Progenitor cell of endocrine pancreas (in vitro differentiated cells): ENCODE measurements around the gene PARL. TPM values are rescaled to one million over a fixed set of nuclear protein-coding genes. Genes with fewer than 3 reads are reported as not detected.
"Not testable (repeated sequence)": the region's sequence is repeated elsewhere in the genome, so short reads cannot be mapped to it uniquely, and the experiment has no call there.

Experiments used
- DNase-seq: peaks from one replicate; pipeline ENCODE4 v3.0.0; 2021; ENCODE audit warnings: low spot score; ENCODE audit not compliant: unreplicated experiment
- H3K27ac Mint-ChIP-seq: 2 replicates; pipeline ENCODE4 v1.8.0; 2021; ENCODE audit warnings: mild to moderate bottlenecking, moderate library complexity, mixed read lengths
- H3K27me3 Mint-ChIP-seq: 2 replicates; pipeline ENCODE4 v1.8.0; 2021; ENCODE audit warnings: mixed read lengths
- H3K36me3 Mint-ChIP-seq: 2 replicates; pipeline ENCODE4 v1.8.0; 2022; ENCODE audit warnings: mixed read lengths; ENCODE audit not compliant: insufficient read depth
- H3K4me1 Mint-ChIP-seq: 2 replicates; pipeline ENCODE4 v1.8.0; 2021; ENCODE audit warnings: low read depth, mixed read lengths
- H3K4me3 Mint-ChIP-seq: 2 replicates; pipeline ENCODE4 v1.8.0; 2021; ENCODE audit warnings: low read depth, mild to moderate bottlenecking, moderate library complexity, mixed read lengths
- H3K9me3 Mint-ChIP-seq: 2 replicates; pipeline ENCODE4 v1.8.0; 2021; ENCODE audit warnings: low read depth, mixed read lengths
- total RNA-seq: library from RNA; stranded (reverse); gene quantifications from 2 replicates; pipeline ENCODE4 v1.2.1, GENCODE V29; 2021
- TF ChIP-seq, protein P1 (sequence below): fragments of 200-600 bp; sonication (generic); IDR thresholded peaks from one replicate; pipeline ENCODE4 v1.5.0; 2021; ENCODE audit warnings: antibody characterized with exemption, mild to moderate bottlenecking; ENCODE audit not compliant: unreplicated experiment

The PARL gene
- total RNA-seq, 1 donor from 2014 or later: 54.8 TPM

DNA sequence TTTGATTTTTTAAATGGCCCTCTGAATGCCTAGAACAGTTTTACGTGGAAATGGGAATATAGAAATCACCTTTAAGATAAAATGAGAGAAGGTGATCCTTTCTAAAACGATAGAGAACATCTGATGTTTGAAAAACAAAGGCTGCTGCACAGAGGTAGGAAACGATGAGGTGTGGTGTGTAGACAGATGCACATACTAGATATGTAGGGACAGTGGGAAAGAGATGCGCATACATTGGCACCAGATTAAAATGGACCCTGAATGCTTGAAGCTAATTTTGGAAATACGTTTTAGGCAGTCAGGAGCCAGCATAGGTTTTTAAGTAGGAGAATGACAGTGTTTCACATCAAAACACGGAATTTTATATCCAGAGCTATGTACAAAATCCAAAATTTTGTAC is 88.3 kb downstream of the PARL start:
- H3K36me3 Mint-ChIP-seq: peaks cover 30% of the 10 kb centered on the region
- H3K4me1 Mint-ChIP-seq: no peaks in the 10 kb centered on the region
- no peaks in the 10 kb centered on the region for H3K9me3 Mint-ChIP-seq
- no peak overlapping the region for H3K4me3 Mint-ChIP-seq
- DNase-seq: no peak
- TF ChIP-seq, protein P1, sequence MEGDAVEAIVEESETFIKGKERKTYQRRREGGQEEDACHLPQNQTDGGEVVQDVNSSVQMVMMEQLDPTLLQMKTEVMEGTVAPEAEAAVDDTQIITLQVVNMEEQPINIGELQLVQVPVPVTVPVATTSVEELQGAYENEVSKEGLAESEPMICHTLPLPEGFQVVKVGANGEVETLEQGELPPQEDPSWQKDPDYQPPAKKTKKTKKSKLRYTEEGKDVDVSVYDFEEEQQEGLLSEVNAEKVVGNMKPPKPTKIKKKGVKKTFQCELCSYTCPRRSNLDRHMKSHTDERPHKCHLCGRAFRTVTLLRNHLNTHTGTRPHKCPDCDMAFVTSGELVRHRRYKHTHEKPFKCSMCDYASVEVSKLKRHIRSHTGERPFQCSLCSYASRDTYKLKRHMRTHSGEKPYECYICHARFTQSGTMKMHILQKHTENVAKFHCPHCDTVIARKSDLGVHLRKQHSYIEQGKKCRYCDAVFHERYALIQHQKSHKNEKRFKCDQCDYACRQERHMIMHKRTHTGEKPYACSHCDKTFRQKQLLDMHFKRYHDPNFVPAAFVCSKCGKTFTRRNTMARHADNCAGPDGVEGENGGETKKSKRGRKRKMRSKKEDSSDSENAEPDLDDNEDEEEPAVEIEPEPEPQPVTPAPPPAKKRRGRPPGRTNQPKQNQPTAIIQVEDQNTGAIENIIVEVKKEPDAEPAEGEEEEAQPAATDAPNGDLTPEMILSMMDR: no peak
- no peak overlapping the region for H3K27ac Mint-ChIP-seq
- H3K27me3 Mint-ChIP-seq: no peaks in the 10 kb centered on the region

GRCh38 chr3:183794452-183794851 is 90.2 kb downstream of the PARL start:
- Mint-ChIP-seq H3K4me3 (no peak overlapping the region), H3K4me1 (no peaks in the 10 kb centered on the region), H3K9me3 (no peaks in the 10 kb centered on the region), H3K36me3 (peaks cover 37% of the 10 kb centered on the region), H3K27me3 (no peaks in the 10 kb centered on the region), H3K27ac (peak overlapping the region; percentile 55)
- TF ChIP-seq, protein P1: no peak
- DNase-seq: no peak

DNA sequence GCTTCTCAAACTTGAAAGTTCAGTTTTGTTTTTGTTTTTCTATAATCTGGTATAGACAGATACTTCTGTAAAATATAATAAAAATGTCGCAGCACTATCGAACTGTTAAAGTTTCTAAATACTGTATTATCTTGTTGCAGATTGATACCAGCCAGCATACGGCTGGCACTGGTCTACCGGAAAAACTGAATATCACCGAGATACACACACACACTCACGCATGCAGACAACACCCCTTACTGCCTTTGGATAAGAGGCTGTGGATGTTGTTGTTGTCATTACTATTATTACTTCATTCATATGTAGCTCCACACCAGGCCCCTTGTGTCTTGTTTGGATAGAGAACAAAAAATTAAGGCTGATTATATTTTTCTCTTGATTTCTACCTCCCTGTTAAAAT is 91.7 kb downstream of the PARL start:
- Mint-ChIP-seq H3K36me3 (peaks cover 29% of the 10 kb centered on the region), H3K4me3 (no peak overlapping the region), H3K9me3 (no peaks in the 10 kb centered on the region), H3K4me1 (no peaks in the 10 kb centered on the region), H3K27me3 (no peaks in the 10 kb centered on the region), H3K27ac (no peak overlapping the region)
- DNase-seq: no peak
- TF ChIP-seq, protein P1: no peak

DNA sequence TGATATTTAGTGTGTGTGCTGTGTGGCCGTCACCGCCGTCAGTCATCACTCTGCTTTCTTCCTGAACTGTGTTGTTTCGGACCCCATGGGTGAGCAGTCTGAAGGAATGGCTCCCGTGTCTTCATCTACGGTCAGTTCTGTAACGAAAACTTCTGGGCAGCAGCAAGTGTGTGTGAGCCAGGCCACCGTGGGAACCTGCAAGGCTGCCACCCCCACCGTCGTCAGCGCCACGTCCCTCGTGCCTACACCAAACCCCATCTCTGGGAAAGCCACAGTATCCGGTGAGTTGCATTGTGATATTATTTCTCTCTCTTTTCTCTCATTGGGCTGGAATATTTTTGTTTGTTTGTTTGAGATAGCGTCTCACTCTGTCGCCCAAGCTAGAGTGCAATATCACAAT is 94.0 kb downstream of the PARL start:
- TF ChIP-seq, protein P1: no peak
- DNase-seq: no peak
- Mint-ChIP-seq H3K4me3 (no peak overlapping the region), H3K27ac (no peak overlapping the region), H3K4me1 (no peaks in the 10 kb centered on the region), H3K27me3 (no peaks in the 10 kb centered on the region), H3K36me3 (peaks cover 35% of the 10 kb centered on the region), H3K9me3 (no peaks in the 10 kb centered on the region)

DNA sequence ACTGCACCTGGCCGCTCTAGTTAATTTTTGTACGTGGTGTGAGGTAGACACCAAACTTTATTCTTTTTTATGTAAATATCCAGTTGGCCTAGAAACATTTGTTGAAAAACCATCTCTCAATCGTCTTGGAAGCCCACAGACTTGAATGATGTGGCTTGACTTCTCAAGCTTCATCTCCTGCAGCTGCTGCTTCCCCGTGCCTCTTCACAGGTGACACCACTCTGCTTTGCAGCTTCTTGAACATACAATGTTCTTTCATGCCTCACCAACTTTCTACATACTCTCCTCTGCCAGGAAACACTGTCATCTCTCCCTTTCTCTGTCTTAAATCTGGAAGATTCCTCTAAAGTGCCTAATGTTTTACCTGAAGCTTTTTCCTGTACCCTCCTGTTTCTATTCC is 94.9 kb downstream of the PARL start:
- H3K27ac Mint-ChIP-seq: peak overlapping the region; percentile 11
- H3K4me1 Mint-ChIP-seq: no peaks in the 10 kb centered on the region
- TF ChIP-seq, protein P1: no peak
- peaks cover 35% of the 10 kb centered on the region for H3K36me3 Mint-ChIP-seq
- DNase-seq: no peak
- no peaks in the 10 kb centered on the region for H3K27me3 Mint-ChIP-seq
- no peaks in the 10 kb centered on the region for H3K9me3 Mint-ChIP-seq
- no peak overlapping the region for H3K4me3 Mint-ChIP-seq

DNA sequence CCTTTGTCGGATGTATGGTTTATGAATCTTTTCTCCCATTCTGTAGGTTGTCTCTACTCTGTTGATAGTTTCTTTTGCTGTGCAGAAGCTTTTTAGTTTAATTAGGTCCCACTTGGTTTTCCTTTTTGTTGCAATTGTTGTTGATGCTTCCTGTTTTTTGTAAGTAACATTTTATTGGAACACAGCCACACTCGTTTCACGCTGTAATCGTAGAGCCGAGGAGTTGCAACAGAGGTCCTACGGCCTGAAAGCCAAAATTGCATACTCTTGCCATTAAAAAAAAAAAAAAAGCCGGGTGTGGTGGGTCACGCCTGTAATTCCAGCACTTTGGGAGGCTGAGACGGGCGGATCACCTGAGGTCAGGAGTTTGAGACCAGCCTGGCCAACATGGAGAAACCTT is 100.2 kb downstream of the PARL start:
- H3K36me3 Mint-ChIP-seq: peaks cover 30% of the 10 kb centered on the region
- not testable (repeated sequence) for H3K9me3 Mint-ChIP-seq, H3K4me3 Mint-ChIP-seq, H3K27ac Mint-ChIP-seq, DNase-seq, H3K4me1 Mint-ChIP-seq, H3K27me3 Mint-ChIP-seq
